ENCODE data around the gene TAF8. TPM values are rescaled to one million over a fixed set of nuclear protein-coding genes. Genes with fewer than 3 reads are reported as not detected.

Gene TAF8
- total RNA-seq, 1 donor from 2014 or later, result 12.6 TPM

DNA sequence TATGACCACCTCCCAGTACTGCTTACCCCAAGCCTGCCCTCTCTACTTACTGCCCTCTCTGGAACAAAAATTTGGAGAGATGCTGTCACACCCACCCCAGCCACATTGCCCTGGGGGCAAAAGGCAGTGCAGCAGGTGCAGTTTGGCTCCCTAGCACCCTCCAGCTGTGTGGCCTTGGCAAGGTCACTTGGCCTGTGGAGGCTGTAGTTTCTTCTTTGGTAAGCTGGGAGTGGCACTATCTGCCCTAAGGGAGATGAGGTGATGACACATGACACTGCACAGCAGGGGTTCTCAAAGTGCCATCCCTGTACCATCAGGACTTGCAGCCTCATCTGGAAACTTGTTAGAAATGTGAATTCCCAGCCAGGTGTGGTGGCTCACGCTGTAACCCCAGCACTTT lies 44.8 kb downstream of the TAF8 start:
- Histone ChIP-seq H3K27me3 (ENCODE audit: control insufficient read depth, insufficient read depth, low read length) (no peaks in the 10 kb centered on the region), H3K4me3 (ENCODE audit: low read depth, low read length) (no peak overlapping the region), H3K36me3 (ENCODE audit: control insufficient read depth, insufficient read depth, low read length) (no peaks in the 10 kb centered on the region)
- no peak for DNase-seq (ENCODE audit: low read depth)
- TF ChIP-seq, protein P1, sequence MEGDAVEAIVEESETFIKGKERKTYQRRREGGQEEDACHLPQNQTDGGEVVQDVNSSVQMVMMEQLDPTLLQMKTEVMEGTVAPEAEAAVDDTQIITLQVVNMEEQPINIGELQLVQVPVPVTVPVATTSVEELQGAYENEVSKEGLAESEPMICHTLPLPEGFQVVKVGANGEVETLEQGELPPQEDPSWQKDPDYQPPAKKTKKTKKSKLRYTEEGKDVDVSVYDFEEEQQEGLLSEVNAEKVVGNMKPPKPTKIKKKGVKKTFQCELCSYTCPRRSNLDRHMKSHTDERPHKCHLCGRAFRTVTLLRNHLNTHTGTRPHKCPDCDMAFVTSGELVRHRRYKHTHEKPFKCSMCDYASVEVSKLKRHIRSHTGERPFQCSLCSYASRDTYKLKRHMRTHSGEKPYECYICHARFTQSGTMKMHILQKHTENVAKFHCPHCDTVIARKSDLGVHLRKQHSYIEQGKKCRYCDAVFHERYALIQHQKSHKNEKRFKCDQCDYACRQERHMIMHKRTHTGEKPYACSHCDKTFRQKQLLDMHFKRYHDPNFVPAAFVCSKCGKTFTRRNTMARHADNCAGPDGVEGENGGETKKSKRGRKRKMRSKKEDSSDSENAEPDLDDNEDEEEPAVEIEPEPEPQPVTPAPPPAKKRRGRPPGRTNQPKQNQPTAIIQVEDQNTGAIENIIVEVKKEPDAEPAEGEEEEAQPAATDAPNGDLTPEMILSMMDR (IDR thresholded peaks at IDR 0.05; ENCODE audit: insufficient read depth, low read length, poor library complexity, severe bottlenecking), result no peak

DNA sequence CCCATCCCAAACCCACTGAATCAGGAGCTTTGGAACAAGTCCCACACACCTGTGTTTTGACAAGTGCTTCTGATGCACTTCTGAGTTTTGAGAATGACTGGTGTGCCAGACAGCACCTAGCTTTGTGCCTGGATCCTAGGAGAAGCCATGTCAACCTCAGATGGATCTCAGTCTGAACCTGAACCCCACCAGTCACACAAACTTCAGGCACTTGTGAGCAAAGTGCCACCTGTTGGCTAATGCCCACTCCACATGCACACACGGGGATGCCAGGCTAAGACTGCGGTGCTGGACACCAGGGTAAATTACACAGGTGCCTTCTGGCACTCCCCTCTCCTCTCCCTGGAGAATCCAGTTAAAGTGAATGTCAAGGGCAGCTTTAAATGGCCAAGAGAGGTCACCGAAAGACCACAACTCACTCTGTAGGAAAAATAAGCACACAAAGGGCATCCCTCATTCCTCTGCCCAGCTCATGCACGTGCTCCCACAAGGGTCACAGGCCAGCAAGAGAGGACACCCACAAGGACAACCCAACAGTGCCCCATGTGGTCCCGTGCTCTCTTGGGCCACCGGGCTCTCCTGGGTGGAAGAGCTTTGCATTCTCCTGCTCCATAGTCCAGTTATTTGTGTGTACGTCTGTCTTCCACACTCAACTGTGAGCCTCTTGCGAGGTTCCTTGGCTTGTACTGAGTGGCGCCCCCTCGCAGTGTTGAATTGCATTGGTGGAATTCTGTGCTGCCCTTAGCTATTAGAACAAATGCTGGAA lies 45.6 kb downstream of the TAF8 start:
- no peak for DNase-seq (ENCODE audit: low read depth)
- TF ChIP-seq, protein P1 (IDR thresholded peaks at IDR 0.05; ENCODE audit: insufficient read depth, low read length, poor library complexity, severe bottlenecking), result no peak
- H3K36me3 ChIP-seq (ENCODE audit: control insufficient read depth, insufficient read depth, low read length), result no peaks in the 10 kb centered on the region
- no peaks in the 10 kb centered on the region for H3K27me3 ChIP-seq (ENCODE audit: control insufficient read depth, insufficient read depth, low read length)
- H3K4me3 ChIP-seq (ENCODE audit: low read depth, low read length), result no peak overlapping the region

DNA sequence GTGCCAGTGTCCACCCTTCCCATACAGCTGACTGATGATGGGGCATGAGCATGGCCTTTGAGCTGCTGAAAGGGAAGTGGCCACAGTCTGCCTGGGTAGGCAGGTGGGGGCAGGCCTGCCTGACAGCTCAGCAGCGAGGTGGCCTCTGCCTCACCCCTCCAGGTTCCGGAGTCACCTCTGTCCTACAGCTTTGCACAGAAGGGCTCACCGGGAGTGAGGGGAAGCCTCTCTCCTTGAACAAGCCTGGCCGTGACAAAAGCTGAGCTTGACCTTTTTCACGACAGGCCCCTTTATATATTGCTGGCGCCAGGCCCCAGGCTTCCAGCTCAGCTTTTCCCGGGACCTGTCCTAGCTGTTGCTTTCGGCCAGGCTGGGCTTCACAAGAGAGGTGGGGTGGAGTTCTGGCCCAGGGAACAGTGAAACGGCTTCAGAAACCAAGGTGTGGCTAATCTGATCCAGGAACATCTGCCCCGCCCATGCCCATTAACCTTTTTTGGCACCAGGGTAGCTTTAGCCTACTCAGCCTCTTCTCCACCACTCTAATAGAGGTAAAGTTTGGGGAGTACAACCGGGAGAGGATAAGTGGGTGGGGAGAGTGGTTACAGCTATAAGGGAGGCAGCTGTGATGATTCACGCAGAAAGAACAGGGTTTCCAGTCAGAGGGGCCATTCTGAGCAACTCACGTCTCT lies 49.2 kb downstream of the TAF8 start:
- H3K4me3 ChIP-seq (ENCODE audit: low read depth, low read length), result no peak overlapping the region
- TF ChIP-seq, protein P1 (IDR thresholded peaks at IDR 0.05; ENCODE audit: insufficient read depth, low read length, poor library complexity, severe bottlenecking), result no peak
- peak; percentile 26 for DNase-seq (ENCODE audit: low read depth)
- no peaks in the 10 kb centered on the region for H3K27me3 ChIP-seq (ENCODE audit: control insufficient read depth, insufficient read depth, low read length)
- no peaks in the 10 kb centered on the region for H3K36me3 ChIP-seq (ENCODE audit: control insufficient read depth, insufficient read depth, low read length)

DNA sequence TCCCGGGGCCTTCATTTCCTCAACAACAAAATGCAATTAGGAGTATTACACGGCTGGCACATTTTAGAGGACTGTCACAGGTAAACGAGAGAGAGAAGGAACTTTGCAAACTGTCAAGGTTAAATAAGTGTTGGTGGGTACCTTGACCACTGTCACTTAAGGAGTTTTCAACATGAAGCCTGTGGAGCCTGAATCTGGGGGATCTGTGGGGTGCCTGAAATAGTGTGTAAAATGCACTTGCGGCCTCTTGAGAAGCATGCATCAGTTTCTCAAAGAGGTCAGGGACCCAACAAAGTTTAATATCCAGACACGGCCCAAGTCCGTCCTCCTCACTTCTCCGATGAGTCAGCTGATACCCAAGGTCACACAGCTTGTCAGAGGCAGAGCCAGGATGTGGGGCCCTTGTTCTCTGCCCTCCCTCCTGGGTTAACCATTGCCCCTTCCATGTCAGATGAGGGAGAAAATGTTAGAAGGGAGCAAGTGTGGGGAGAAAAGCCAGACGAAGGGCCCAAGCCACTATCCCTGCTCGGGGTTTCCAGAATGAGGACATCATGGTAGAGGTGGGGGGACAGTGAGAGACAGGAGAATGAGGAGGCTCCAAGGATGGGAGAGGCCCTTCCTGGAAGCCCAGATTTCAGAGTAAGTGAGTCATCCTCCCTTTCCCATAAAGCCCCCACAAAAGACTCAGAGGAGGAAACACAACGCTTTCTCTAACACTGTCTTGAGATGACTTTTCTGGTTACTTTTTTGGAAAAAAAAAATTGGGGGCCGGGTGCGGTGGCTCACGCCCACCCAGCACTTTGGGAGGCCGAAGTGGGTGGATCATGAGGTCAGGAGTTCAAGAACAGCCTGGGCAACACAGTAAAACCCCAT lies 49.9 kb downstream of the TAF8 start:
- no peaks in the 10 kb centered on the region for H3K27me3 ChIP-seq (ENCODE audit: control insufficient read depth, insufficient read depth, low read length)
- no peak for DNase-seq (ENCODE audit: low read depth)

DNA sequence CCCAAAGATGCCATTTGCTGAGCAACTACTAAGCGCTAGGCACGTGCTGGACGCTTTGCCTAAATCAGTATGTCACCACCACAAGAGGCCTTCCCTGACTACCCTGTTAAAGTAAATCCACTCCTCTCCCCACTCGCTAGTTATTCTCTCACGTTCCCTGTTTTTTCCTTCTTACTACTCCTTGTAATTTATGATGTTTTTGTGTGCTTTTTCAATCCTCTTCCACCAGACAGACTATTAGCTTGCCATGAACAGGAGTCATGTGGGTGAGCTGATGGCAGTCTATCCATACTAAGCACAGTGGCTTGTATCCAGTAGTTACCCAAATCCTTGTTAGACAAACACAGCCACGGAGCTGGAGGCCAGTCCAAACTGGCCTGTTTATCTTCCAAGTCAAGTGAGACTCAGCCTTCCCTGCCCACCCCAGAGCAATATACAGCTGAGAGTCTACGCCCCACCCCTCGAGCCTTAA lies 50.9 kb downstream of the TAF8 start:
- no peaks in the 10 kb centered on the region for H3K27me3 ChIP-seq (ENCODE audit: control insufficient read depth, insufficient read depth, low read length)
- no peaks in the 10 kb centered on the region for H3K36me3 ChIP-seq (ENCODE audit: control insufficient read depth, insufficient read depth, low read length)
- TF ChIP-seq, protein P1 (IDR thresholded peaks at IDR 0.05; ENCODE audit: insufficient read depth, low read length, poor library complexity, severe bottlenecking), result no peak
- H3K4me3 ChIP-seq (ENCODE audit: low read depth, low read length), result no peak overlapping the region
- DNase-seq (ENCODE audit: low read depth), result no peak

More for the DNA sequence above, 49.9 kb downstream of the TAF8 start:
- Histone ChIP-seq H3K36me3 (ENCODE audit: control insufficient read depth, insufficient read depth, low read length) (no peaks in the 10 kb centered on the region), H3K4me3 (ENCODE audit: low read depth, low read length) (no peak overlapping the region)
- TF ChIP-seq, protein P1 (IDR thresholded peaks at IDR 0.05; ENCODE audit: insufficient read depth, low read length, poor library complexity, severe bottlenecking), result no peak
